Heart left ventricle (tissue), 16 donors: ENCODE measurements around the gene TAB3. TPM values are rescaled to one million over a fixed set of nuclear protein-coding genes. Genes with fewer than 3 reads are reported as not detected.
"Not testable (repeated sequence)": the region's sequence is repeated elsewhere in the genome, so short reads cannot be mapped to it uniquely, and the experiment has no call there.

ENCODE experiments used
- ATAC-seq, 4 donors: fragments of 200-7000 bp; cut with Tn5 transposase; one replicate each; pipeline ENCODE4 v1.9.1; 2020 to 2022; ENCODE audit warnings: moderate library complexity in 4 of 4, mild to moderate bottlenecking in 3 of 4, moderate number of reproducible peaks in 1 of 4
- DNase-seq, 5 donors: peaks; one replicate each; pipeline ENCODE4 v3.0.0-alpha.2; 2020
- H3K27ac ChIP-seq, 12 donors: fragments of 200-600 bp; sonication (generic) in 4 of 12; one replicate each; pipeline versions ENCODE4 v1.5.0 to v1.8.0; 2016 to 2022; ENCODE audit warnings: mild to moderate bottlenecking in 2 of 12
- H3K27me3 ChIP-seq, 9 donors: fragments of 200-600 bp; sonication (generic) in 2 of 9; one replicate each; pipeline versions ENCODE4 v1.5.1 to v1.8.0; 2016 to 2022; ENCODE audit warnings: mild to moderate bottlenecking in 3 of 9
- H3K36me3 ChIP-seq, 9 donors: fragments of 200-600 bp; sonication (generic) in 2 of 9; one replicate each; pipeline versions ENCODE4 v1.5.0 to v1.8.0; 2018 to 2022; ENCODE audit warnings: mild to moderate bottlenecking in 2 of 9
- H3K4me1 ChIP-seq, 12 donors: fragments of 200-600 bp; sonication (generic) in 4 of 12; one replicate each; pipeline versions ENCODE4 v1.5.0 to v1.8.0; 2016 to 2022; ENCODE audit warnings: mild to moderate bottlenecking in 3 of 12
- H3K4me3 ChIP-seq, 12 donors: fragments of 200-600 bp; sonication (generic) in 4 of 12; one replicate each; pipeline versions ENCODE4 v1.5.0 to v1.8.0; 2017 to 2022; ENCODE audit warnings: mild to moderate bottlenecking in 9 of 12, moderate library complexity in 4 of 12
- H3K9me3 ChIP-seq, 12 donors: fragments of 200-600 bp; sonication (generic) in 4 of 12; one replicate each; pipeline versions ENCODE4 v1.5.0 to v1.8.0; 2016 to 2022; ENCODE audit warnings: mild to moderate bottlenecking in 1 of 12
- POLR2A ChIP-seq, 2 donors: fragments of 450-650 bp; IDR thresholded peaks; one replicate each; pipeline ENCODE4 v1.6.1; 2017; ENCODE audit warnings: antibody characterized with exemption in 2 of 2, mild to moderate bottlenecking in 2 of 2, moderate library complexity in 2 of 2
- WGBS, 4 donors: extraction: QIAGEN DNeasy Blood & Tissue Kit in 2 of 4; methylation state at CpG; one replicate each; pipeline versions ENCODE4 v1.1.5 to v1.1.7; 2013 to 2018; 5-methylcytosine and 5-hydroxymethylcytosine counted together
- intact Hi-C, 10 donors: fragments of 100-400 bp; cut with DNase I; formaldehyde crosslinking; loops; one replicate each; pipeline versions ENCODE4 v1.11.1 to v1.14.2; 2022
- polyA plus RNA-seq, 2 donors: library from polyadenylated mRNA; stranded (reverse); fragments of 200-250 nt; gene quantifications; one replicate each; pipeline ENCODE4 v1.2.3, GENCODE V29; 2013
- total RNA-seq, 9 donors: library from RNA; depleted of rRNA in 2 of 9; stranded (reverse); fragments of >200 nt in 2 of 9; fragmentation: NEBNext Ultra II Directional in 3 of 9; extraction: Animal tissue kit (Norgen Biotek cat#: 25700) in 3 of 9; gene quantifications; one replicate each; pipeline versions ENCODE4 v1.1.0 to v1.2.4, GENCODE V29; 2016 to 2023
- TF ChIP-seq, protein P1 (sequence below), 12 donors: fragments of 200-600 bp; sonication (generic) in 4 of 12; IDR thresholded peaks; one replicate each; pipeline versions ENCODE4 v1.5.0 to v1.8.0; 2018 to 2022; ENCODE audit warnings: antibody characterized with exemption in 12 of 12, mild to moderate bottlenecking in 5 of 12
- donor health status: ischemic (EF 13 %, LVEDD 7.1; RV severe dilation, severe dysfunction).
- donor health status: healthy with polysubstance abuse.
- donor health status: DM: no; HTN: yes; CAD: no.
- donor health status: DM: no; HTN: no; CAD: no.
- donor health status: ischemic (EF 25% LVEDD 6.9; RV normal size, moderate dysfunction).
- donor health status: ischemic (EF 25% LVEDD 5.7; RV mildly dilated, moderate dysfunction).
- donor health status: healthy.
- donor health status: DM: yes; HTN: yes; CAD: no.
- donor health status: ischemic (EF 35%, LVEDD 5.7; RV mildly dilated, moderate dysfunction).
- donor health status: nonischemic (EF 11% LVEDD 7.7; RV severe dilation, severe dysfunction).
- donor health status: DM: yes; HTN: yes; CAD: no.
- donor health status: PGD.
- donor health status: ischemic (EF 29% LVEDD 5.4; RV normal size, mild dysfunction).
- donor health status: nonischemic (EF 23%, LVEDD 6.1; RV moderate dilation, normal function).

TAB3 gene
- total and polyA plus RNA-seq, 11 donors: 3.8 to 27.8 (median 14.9) TPM

DNA sequence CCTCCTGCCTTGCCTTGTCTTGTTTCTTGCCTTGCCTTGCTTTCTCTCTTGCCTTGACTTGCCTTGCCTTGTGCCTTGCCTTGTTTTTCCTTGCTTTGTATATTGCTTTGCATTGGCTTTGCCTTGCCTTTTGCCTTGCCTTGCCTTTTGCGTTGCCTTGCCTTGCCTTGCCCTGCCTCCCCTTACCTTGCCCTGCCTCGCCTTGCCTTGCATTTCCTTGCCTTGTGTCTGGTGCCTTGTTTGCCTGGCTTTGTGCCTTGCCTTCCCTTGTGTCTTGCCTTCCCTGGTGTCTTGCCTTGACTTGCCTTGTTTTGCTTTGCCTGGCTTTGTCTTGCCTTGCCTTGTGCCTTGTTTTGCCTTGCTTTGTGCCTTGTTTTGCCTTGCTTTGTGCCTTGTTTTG is 89.7 kb downstream of the TAB3 start:
- intact Hi-C loops: no loop called here
- no peak overlapping the region for H3K4me3 ChIP-seq
- no peaks in the 10 kb centered on the region for H3K9me3 ChIP-seq
- no peak for DNase-seq
- TF ChIP-seq, protein P1, sequence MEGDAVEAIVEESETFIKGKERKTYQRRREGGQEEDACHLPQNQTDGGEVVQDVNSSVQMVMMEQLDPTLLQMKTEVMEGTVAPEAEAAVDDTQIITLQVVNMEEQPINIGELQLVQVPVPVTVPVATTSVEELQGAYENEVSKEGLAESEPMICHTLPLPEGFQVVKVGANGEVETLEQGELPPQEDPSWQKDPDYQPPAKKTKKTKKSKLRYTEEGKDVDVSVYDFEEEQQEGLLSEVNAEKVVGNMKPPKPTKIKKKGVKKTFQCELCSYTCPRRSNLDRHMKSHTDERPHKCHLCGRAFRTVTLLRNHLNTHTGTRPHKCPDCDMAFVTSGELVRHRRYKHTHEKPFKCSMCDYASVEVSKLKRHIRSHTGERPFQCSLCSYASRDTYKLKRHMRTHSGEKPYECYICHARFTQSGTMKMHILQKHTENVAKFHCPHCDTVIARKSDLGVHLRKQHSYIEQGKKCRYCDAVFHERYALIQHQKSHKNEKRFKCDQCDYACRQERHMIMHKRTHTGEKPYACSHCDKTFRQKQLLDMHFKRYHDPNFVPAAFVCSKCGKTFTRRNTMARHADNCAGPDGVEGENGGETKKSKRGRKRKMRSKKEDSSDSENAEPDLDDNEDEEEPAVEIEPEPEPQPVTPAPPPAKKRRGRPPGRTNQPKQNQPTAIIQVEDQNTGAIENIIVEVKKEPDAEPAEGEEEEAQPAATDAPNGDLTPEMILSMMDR (IDR thresholded peaks at IDR 0.05): no peak
- TF ChIP-seq POLR2A (IDR thresholded peaks at IDR 0.05): no peak
- WGBS, 4 donors: 73 to 79% (median 76%) methylated on average over 2 of the region's 2 CpGs
- no peak overlapping the region for H3K27ac ChIP-seq
- H3K27me3 ChIP-seq: no peaks in the 10 kb centered on the region
- no peaks in the 10 kb centered on the region for H3K4me1 ChIP-seq
- H3K36me3 ChIP-seq: no peaks in the 10 kb centered on the region
- ATAC-seq: no peak

DNA sequence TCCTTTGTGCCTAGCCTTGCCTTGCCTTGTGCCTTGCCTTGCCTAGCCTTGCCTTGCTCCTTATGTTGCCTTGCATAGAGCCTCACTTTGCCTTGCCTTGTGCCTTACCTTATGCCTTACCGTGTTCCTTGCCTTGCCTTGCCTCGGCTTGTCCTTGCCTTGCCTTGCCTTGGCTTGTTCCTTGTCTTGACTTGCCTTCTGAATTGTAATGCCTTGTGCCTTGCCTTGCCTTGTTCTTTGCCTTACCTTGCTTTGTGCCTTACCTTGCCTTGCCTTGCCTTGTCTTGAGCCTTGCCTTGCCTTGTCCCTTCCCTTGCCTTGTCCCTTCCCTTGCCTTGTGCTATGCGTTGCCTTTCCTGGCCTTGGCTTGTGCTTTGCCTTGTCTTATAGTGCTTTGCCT is 90.2 kb downstream of the TAB3 start:
- Histone ChIP-seq H3K4me3 (no peak overlapping the region), H3K4me1 (no peaks in the 10 kb centered on the region), H3K9me3 (no peaks in the 10 kb centered on the region), H3K27ac (no peak overlapping the region), H3K27me3 (no peaks in the 10 kb centered on the region), H3K36me3 (no peaks in the 10 kb centered on the region)
- DNase-seq: no peak
- no peak for ATAC-seq
- 88 to 98% (median 90%) methylated on average over 3 of the region's 3 CpGs for WGBS, 4 donors
- no peak for TF ChIP-seq POLR2A (IDR thresholded peaks at IDR 0.05)
- intact Hi-C loops: no loop called here

DNA sequence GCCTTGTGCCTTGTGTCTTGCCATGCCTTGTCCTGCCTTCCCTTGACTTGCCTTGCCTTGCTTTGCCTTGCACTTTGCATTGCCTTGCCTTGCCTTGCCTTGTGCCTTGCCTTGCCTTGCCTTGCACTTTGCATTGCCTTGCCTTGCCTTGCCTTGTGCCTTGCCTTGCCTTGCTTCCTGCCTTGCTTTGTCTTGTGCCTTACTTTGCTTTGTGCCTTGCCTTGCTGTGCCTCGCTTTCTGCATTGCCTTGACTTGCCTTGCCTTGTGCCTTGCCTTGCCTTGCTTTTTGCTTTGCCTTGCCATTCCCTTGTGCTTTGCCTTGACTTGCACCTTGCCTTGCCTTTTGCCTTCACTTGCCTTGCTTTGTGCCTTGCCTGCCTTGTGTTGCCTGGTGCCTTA is 91.8 kb downstream of the TAB3 start:
- H3K4me3 ChIP-seq, H3K4me1 ChIP-seq, DNase-seq, H3K27me3 ChIP-seq, intact Hi-C loops, ATAC-seq, H3K36me3 ChIP-seq, H3K27ac ChIP-seq, H3K9me3 ChIP-seq: not testable (repeated sequence)
- WGBS, 4 donors: 55 to 70% (median 58%) methylated on average over 1 of the region's 1 CpG

DNA sequence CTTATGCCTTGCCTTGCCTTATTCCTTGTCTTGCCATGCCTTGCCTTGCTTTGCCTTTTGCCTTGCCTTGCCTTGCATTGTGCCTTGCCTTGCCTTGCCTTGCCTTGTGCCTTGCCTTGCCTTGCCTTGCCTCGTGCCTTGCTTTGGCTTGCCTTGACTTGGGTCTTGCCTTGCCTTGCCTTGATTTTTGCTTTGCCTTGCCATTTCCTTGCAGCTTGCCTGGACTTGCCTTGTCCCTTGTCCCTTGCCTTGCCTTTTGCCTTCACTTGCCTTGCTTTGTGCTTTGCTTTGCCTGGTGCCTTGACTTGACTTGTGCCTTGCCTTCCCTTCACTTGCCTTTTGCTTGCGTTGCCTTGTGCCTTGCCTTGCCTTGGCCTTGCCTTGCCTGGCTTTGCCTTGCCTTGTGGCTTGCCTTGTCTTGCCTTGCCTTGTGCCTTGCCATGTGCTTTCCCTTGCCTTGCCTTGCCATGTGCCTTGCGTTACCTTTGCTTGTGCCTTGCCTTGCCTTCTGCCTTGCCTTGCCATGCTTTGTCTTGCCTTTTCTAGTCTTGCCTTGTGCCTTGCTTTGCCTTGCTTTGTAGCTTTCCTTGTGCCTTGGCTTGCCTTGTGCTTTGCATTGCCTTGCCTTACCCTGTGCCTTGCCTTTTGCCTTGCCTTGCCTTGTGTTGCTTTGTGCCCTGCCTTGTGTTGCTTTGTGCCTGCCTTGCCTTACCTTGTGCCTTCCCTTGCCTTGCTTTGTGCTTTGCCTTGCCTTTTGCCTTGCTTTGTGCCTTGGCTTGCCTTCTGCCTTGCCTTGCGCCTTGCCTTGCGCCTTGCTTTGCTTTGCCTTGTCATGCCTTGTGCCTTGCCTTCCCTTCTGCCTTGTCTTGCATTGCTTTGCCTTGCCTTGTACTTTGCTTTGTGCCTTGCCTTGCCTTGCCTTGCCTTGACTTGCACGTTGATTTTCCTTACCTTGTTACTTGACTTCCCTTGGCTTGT is 92.8 kb downstream of the TAB3 start:
- Histone ChIP-seq H3K27ac (no peak overlapping the region), H3K27me3 (no peaks in the 10 kb centered on the region), H3K9me3 (no peaks in the 10 kb centered on the region), H3K36me3 (no peaks in the 10 kb centered on the region), H3K4me1 (no peaks in the 10 kb centered on the region), H3K4me3 (no peak overlapping the region)
- DNase-seq (no peak), ATAC-seq (no peak)
- WGBS, 4 donors: 76 to 90% (median 81%) methylated on average over 6 of the region's 6 CpGs
- TF ChIP-seq POLR2A (IDR thresholded peaks at IDR 0.05): no peak
- TF ChIP-seq, protein P1 (IDR thresholded peaks at IDR 0.05): no peak
- intact Hi-C loops: no loop called here

DNA sequence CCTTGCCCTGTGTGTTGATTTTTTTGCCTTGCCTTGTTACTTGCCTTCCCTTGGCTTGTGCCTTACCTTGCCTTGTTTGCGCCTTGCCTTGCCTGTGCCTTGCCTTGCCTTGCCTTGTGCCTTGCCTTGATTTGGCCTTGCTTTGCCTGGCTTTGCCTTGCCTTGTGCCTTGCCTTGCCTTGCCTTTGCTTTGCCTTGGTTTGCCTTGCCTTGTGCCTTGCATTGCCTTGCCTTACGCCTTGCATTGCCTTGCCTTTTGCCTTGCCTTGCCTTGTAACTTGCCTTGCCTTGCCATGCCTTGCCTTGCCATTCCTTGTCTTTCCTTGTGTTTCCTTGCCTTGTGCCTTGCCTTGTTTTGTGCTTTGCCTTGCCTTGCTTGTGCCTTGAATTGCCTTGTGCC is 94.6 kb downstream of the TAB3 start:
- 68 to 88% (median 77%) methylated on average over 2 of the region's 2 CpGs for WGBS, 4 donors
- intact Hi-C loops: no loop called here
- no peak for DNase-seq
- TF ChIP-seq, protein P1 (IDR thresholded peaks at IDR 0.05): no peak
- no peak for TF ChIP-seq POLR2A (IDR thresholded peaks at IDR 0.05)
- Histone ChIP-seq H3K4me3 (no peak overlapping the region), H3K4me1 (no peaks in the 10 kb centered on the region), H3K27ac (no peak overlapping the region), H3K27me3 (no peaks in the 10 kb centered on the region), H3K9me3 (no peaks in the 10 kb centered on the region), H3K36me3 (no peaks in the 10 kb centered on the region)
- ATAC-seq: no peak
